HEK293 (cell line): ENCODE data around the gene C3orf20.

Experiments used
- CTCF ChIA-PET: fragments of 350-600 bp; formaldehyde crosslinking; extraction: SDS; loops from one replicate; lab custom pipeline; 2021; ENCODE audit warnings: antibody characterized with exemption; lab: Yijun Ruan, JAX
- POLR2A ChIA-PET: fragments of 300-600 bp; formaldehyde crosslinking; extraction: SDS; loops from one replicate; lab custom pipeline; 2020; ENCODE audit warnings: antibody characterized with exemption, inconsistent platforms; lab: Yijun Ruan, JAX
- H3K27ac ChIP-seq: fragments of 200-500 bp; sonication (Bioruptor generic); 2 replicates; pipeline ENCODE4 v1.5.1; 2014; ENCODE audit warnings: low read depth, low read length, control low read depth, inconsistent platforms; ENCODE audit errors: extremely low read depth
- H3K36me3 ChIP-seq, 2 experiments: fragments of 200-500 bp in 1 of 2; sonication (Bioruptor generic) in 1 of 2; 1 replicate in 1 of 2; 2 replicates in 1 of 2; pipeline ENCODE4 v1.5.1; 2014 to 2017; ENCODE audit warnings: inconsistent platforms in 2 of 2, low read length in 2 of 2; ENCODE audit not compliant: control insufficient read depth in 2 of 2, insufficient read depth in 1 of 2
- H3K4me1 ChIP-seq: fragments of 200-500 bp; sonication (Bioruptor generic); 2 replicates; pipeline ENCODE4 v1.5.1; 2014; ENCODE audit warnings: mild to moderate bottlenecking, low read length, inconsistent platforms; ENCODE audit not compliant: control insufficient read depth, insufficient read depth
- H3K4me3 ChIP-seq: 2 replicates; pipeline ENCODE4 v1.5.1; 2011; ENCODE audit warnings: low read depth, mild to moderate bottlenecking, control low read depth, low read length, moderate library complexity
- H3K9me3 ChIP-seq: fragments of 200-500 bp; sonication (Bioruptor generic); 2 replicates; pipeline ENCODE4 v1.5.1; 2014; ENCODE audit warnings: low read depth, low read length, inconsistent platforms; ENCODE audit not compliant: control insufficient read depth, insufficient read depth
- BCL11A ChIP-seq: fragments of 450-650 bp; formaldehyde crosslinking; IDR thresholded peaks from 2 replicates; pipeline ENCODE4 v1.5.1; 2016; ENCODE audit warnings: low read depth, missing biosample characterization, missing genetic modification characterization
- CTCF ChIP-seq: fragments of 450-650 bp; formaldehyde crosslinking; IDR thresholded peaks from 2 replicates; pipeline ENCODE4 v1.5.1; 2016; ENCODE audit warnings: missing biosample characterization, missing genetic modification characterization
- EGR2 ChIP-seq: fragments of 450-650 bp; formaldehyde crosslinking; IDR thresholded peaks from 2 replicates; pipeline ENCODE4 v1.5.1; 2016; ENCODE audit warnings: low read depth, missing biosample characterization, missing genetic modification characterization
- KLF7 ChIP-seq: fragments of 450-650 bp; formaldehyde crosslinking; IDR thresholded peaks from 2 replicates; pipeline ENCODE4 v1.5.1; 2016; ENCODE audit warnings: missing biosample characterization, missing genetic modification characterization, borderline replicate concordance
- PRDM6 ChIP-seq: fragments of 450-650 bp; formaldehyde crosslinking; IDR thresholded peaks from 2 replicates; pipeline ENCODE4 v1.5.1; 2017; ENCODE audit warnings: missing biosample characterization, missing genetic modification characterization
- TRIM28 ChIP-seq: IDR thresholded peaks from 2 replicates; pipeline ENCODE4 v1.6.1; 2011; ENCODE audit warnings: low read length, control low read depth, borderline replicate concordance
- YY1 ChIP-seq: fragments of 450-650 bp; formaldehyde crosslinking; IDR thresholded peaks from 2 replicates; pipeline ENCODE4 v1.5.1; 2018; ENCODE audit warnings: missing biosample characterization, missing genetic modification characterization
- ZBTB20 ChIP-seq: fragments of 450-650 bp; formaldehyde crosslinking; IDR thresholded peaks from 2 replicates; pipeline ENCODE4 v1.5.1; 2016; ENCODE audit warnings: missing biosample characterization, missing genetic modification characterization
- ZBTB21 ChIP-seq: fragments of 450-650 bp; formaldehyde crosslinking; IDR thresholded peaks from 2 replicates; pipeline ENCODE4 v1.5.1; 2017; ENCODE audit warnings: missing biosample characterization, missing genetic modification characterization
- ZFP41 ChIP-seq: fragments of 450-650 bp; formaldehyde crosslinking; IDR thresholded peaks from 2 replicates; pipeline ENCODE4 v1.5.1; 2016; ENCODE audit warnings: missing biosample characterization, missing genetic modification characterization, borderline replicate concordance
- ZNF2 ChIP-seq: fragments of 450-650 bp; formaldehyde crosslinking; IDR thresholded peaks from 2 replicates; pipeline ENCODE4 v1.5.1; 2016; ENCODE audit warnings: missing biosample characterization, missing genetic modification characterization
- ZNF202 ChIP-seq: fragments of 450-650 bp; formaldehyde crosslinking; IDR thresholded peaks from 2 replicates; pipeline ENCODE4 v1.5.1; 2016; ENCODE audit warnings: missing biosample characterization, missing genetic modification characterization, borderline replicate concordance
- ZNF274 ChIP-seq, 2 experiments: fragments of 200-500 bp in 1 of 2; fragments of 450-650 bp in 1 of 2; sonication (Bioruptor generic) in 1 of 2; formaldehyde crosslinking in 1 of 2; IDR thresholded peaks; 2 replicates each; pipeline versions ENCODE4 v1.5.1 to v1.6.1; 2014 to 2016; ENCODE audit warnings: borderline replicate concordance in 1 of 2, inconsistent platforms in 1 of 2, low read length in 1 of 2, missing biosample characterization in 1 of 2, missing genetic modification characterization in 1 of 2
- ZNF292 ChIP-seq: fragments of 450-650 bp; formaldehyde crosslinking; IDR thresholded peaks from 2 replicates; pipeline ENCODE4 v1.5.1; 2016; ENCODE audit warnings: low read depth, missing biosample characterization, missing genetic modification characterization, borderline replicate concordance
- ZNF426 ChIP-seq: fragments of 450-650 bp; formaldehyde crosslinking; IDR thresholded peaks from 2 replicates; pipeline ENCODE4 v1.5.1; 2017; ENCODE audit warnings: missing biosample characterization, missing genetic modification characterization, mild to moderate bottlenecking, inconsistent platforms, moderate library complexity
- ZNF48 ChIP-seq: fragments of 450-650 bp; formaldehyde crosslinking; IDR thresholded peaks from 2 replicates; pipeline ENCODE4 v1.5.1; 2016; ENCODE audit warnings: missing biosample characterization, missing genetic modification characterization
- ZNF514 ChIP-seq: fragments of 450-650 bp; formaldehyde crosslinking; IDR thresholded peaks from 2 replicates; pipeline ENCODE4 v1.5.1; 2016; ENCODE audit warnings: missing biosample characterization, missing genetic modification characterization
- ZNF530 ChIP-seq: fragments of 450-650 bp; formaldehyde crosslinking; IDR thresholded peaks from 2 replicates; pipeline ENCODE4 v1.5.1; 2016; ENCODE audit warnings: low read depth, missing biosample characterization, missing genetic modification characterization
- ZNF561 ChIP-seq: fragments of 450-650 bp; IDR thresholded peaks from 2 replicates; pipeline ENCODE4 v1.5.1; 2018; ENCODE audit warnings: missing biosample characterization, missing genetic modification characterization, borderline replicate concordance
- ZNF629 ChIP-seq: fragments of 450-650 bp; formaldehyde crosslinking; IDR thresholded peaks from 2 replicates; pipeline ENCODE4 v1.5.1; 2017; ENCODE audit warnings: missing biosample characterization, missing genetic modification characterization
- ZNF664 ChIP-seq: fragments of 450-650 bp; formaldehyde crosslinking; IDR thresholded peaks from 2 replicates; pipeline ENCODE4 v1.5.1; 2016; ENCODE audit warnings: missing biosample characterization, missing genetic modification characterization
- ZNF777 ChIP-seq: fragments of 450-650 bp; formaldehyde crosslinking; IDR thresholded peaks from 2 replicates; pipeline ENCODE4 v1.5.1; 2017; ENCODE audit warnings: missing biosample characterization, missing genetic modification characterization, borderline replicate concordance
- ZNF785 ChIP-seq: fragments of 450-650 bp; formaldehyde crosslinking; IDR thresholded peaks from 2 replicates; pipeline ENCODE4 v1.5.1; 2016; ENCODE audit warnings: missing biosample characterization, missing genetic modification characterization

The C3orf20 gene

GRCh38 chr3:14700891-14701290, 25.9 kb downstream of the C3orf20 start:
- peaks cover 0 to 6% of the 10 kb centered on the region in 2 experiments; a peak in 1 of 3 replicates for H3K36me3 ChIP-seq
- no peaks in the 10 kb centered on the region for H3K9me3 ChIP-seq
- CTCF ChIA-PET: no interaction called here
- TF ChIP-seq ZNF664 (tag by site-specific recombination) (no peak), ZNF274 (IDR thresholded peaks at IDR 0.05; ENCODE audit: low read length) (no peak), ZNF274 (tag by site-specific recombination; IDR thresholded peaks at IDR 0.05; ENCODE audit: borderline replicate concordance) (no peak), ZNF629 (tag by site-specific recombination) (no peak), EGR2 (tag by site-specific recombination) (no peak), ZNF530 (tag by site-specific recombination) (no peak), ZBTB21 (tag by site-specific recombination) (no peak), CTCF (tag by site-specific recombination) (no peak), PRDM6 (tag by site-specific recombination) (no peak), ZNF202 (no peak), ZNF2 (tag by site-specific recombination) (no peak), TRIM28 (no peak), ZBTB20 (no peak)
- H3K27ac ChIP-seq: no peak overlapping the region
- H3K4me1 ChIP-seq: no peaks in the 10 kb centered on the region
- POLR2A ChIA-PET: no interaction called here
- H3K4me3 ChIP-seq: no peak overlapping the region

GRCh38 chr3:14701676-14702075, 26.7 kb downstream of the C3orf20 start:
- H3K9me3 ChIP-seq: no peaks in the 10 kb centered on the region
- no peaks in the 10 kb centered on the region for H3K4me1 ChIP-seq
- ChIA-PET CTCF (no interaction called here), POLR2A (no interaction called here)
- TF ChIP-seq ZNF292 (tag by site-specific recombination) (no peak), KLF7 (tag by site-specific recombination) (no peak), ZNF426 (tag by site-specific recombination) (no peak), ZBTB21 (tag by site-specific recombination) (no peak), BCL11A (tag by site-specific recombination) (no peak), ZNF514 (no peak), YY1 (tag by site-specific recombination) (no peak), ZNF561 (no peak), ZFP41 (tag by site-specific recombination) (no peak), ZNF777 (tag by site-specific recombination) (no peak), ZNF785 (tag by site-specific recombination) (no peak), ZNF48 (tag by site-specific recombination) (no peak)
- no peak overlapping the region for H3K27ac ChIP-seq
- peaks cover 0 to 6% of the 10 kb centered on the region in 2 experiments; a peak in 1 of 3 replicates for H3K36me3 ChIP-seq
- no peak overlapping the region for H3K4me3 ChIP-seq
